NCI-H146 treated with DMSO at 0.1 percent for 48 hours (cell line): ENCODE measurements around the gene GOLGA7B.
"Not testable (repeated sequence)": the region's sequence is repeated elsewhere in the genome, so short reads cannot be mapped to it uniquely, and the experiment has no call there.

ENCODE experiments used
- DNase-seq: peaks from one replicate; lab custom pipeline; 2025; ENCODE audit not compliant: unreplicated experiment; lab: John Stamatoyannopoulos, UW

GOLGA7B gene

DNA sequence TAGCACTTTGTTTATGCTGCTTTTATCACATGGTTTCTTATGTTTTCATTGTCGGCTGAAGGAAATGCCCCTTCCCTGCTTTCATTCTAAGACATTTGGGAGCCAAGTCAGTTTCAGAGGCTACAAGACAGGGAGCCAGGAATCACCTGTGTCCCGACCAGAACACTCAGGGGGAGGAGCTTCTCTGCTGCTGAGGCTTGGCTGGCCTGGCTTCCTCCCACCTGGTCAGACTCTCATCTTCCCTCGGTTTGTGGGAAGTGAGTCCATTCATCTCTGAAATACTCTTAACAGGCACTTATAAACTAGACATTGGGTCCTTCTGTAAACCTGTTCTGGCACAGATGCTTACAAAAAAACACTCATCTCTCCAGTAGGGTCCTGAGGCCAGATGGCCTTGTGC lies 19.6 kb upstream of the GOLGA7B start:
- no peak for DNase-seq

DNA sequence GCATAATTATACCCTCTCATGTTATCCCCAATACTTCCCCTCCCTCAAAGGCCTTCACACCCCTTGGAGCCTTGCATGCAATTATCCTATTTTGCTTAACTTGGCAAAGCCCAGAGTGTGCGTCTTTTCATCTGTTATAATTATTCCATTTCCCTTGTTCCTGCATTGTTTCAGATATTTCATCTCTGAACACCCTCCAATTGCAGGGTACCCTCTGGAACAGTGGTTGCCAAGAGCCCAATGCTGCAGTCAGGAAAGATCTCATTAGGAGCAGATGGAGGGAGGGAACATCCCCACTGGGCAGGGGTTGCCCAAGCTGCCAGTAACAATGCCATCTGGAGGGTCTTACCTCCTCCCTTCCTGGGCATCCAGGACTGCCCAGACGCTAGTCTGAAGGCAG lies 18.4 kb upstream of the GOLGA7B start:
- DNase-seq, result no peak

DNA sequence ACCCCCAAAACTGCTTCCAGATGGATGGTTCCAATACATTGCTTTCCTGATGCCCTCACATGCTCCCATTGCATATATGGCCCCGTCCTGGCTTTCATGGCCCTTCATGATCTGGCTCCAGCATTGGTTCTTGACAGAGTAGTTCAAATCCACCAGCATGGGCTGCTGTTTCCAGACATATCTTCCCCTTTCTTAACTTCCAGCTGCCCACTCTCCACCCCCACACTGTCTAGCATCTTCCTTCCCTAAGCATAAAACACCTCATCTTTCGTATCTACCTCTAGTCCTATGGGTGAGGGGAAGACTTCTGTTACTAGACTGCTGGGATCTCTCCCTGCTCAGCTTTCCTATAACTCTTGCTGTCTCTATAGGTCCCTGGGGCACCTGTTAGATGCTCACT lies 13.2 kb upstream of the GOLGA7B start:
- DNase-seq, result no peak

DNA sequence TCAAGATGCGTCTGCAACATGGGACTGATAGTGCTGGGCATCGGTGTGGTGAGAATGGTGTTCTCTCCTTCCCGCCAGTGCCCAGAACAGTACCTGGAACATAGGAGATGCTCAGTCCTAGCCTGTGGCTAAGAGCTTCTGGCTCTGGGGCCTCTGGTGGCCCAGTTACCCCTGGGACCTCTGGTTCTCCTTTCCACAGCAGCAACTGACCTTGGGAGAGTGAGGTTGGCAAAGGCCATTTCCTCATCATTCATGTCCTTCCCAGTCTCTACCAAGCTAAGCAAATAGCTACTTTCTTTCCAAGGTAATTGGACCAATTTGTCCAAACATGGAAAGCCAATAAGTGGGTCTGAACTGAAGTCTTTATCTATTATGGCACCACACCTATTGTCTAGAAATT lies 11.6 kb upstream of the GOLGA7B start:
- no peak for DNase-seq

DNA sequence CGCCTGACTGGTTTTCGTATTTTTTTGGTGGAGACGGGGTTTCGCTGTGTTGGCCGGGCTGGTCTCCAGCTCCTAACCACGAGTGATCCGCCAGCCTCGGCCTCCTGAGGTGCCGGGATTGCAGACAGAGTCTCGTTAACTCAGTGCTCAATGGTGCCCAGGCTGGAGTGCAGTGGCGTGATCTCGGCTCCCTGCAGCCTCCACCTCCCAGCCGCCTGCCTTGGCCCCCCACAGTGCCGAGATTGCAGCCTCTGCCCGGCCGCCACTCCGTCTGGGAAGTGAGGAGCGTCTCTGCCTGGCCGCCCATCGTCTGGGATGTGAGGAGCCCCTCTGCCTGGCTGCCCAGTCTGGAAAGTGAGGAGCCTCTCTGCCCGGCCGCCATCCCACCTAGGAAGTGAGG lies 8.5 kb upstream of the GOLGA7B start:
- DNase-seq, result not testable (repeated sequence)

DNA sequence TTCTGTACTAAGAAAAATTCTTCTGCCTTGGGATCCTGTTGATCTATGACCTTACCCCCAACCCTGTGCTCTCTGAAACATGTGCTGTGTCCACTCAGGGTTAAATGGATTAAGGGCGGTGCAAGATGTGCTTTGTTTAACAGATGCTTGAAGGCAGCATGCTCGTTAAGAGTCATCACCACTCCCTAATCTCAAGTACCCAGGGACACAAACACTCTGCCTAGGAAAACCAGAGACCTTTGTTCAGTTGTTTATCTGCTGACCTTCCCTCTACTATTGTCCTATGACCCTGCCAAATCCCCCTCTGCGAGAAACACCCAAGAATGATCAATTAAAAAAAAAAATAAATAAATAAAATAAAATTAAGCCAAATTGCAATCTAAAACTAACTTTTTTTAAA lies 7.5 kb upstream of the GOLGA7B start:
- DNase-seq, result not testable (repeated sequence)

DNA sequence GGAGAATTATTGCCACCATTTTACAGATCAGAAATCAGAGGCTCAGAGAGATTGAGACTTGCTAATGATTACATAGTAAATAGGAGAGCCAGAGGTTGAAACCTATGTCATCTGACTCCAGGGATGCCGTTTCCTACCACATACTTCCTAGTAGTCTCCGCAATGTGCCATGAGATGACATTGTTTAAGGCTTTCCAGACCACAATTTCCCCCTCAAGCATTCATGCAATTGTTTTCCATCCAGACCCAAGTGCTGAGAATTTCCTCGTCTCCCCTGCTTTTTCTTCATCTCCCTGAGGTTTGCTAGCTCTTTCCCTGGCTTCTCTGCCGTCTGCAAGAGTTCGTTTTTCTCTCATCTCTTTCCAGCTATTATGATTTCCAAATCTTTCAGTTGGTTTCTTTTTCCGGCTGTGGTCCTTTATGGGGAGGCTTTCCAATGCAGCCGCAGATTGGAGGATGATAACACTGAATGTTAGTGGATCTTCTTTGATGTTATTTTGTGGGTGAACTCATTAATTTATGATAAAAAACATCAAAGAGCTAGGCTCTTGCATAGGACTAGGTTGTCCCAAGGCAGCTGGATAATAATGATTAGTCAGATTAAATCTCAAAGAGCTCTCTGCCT lies 6.9 kb upstream of the GOLGA7B start:
- no peak for DNase-seq

DNA sequence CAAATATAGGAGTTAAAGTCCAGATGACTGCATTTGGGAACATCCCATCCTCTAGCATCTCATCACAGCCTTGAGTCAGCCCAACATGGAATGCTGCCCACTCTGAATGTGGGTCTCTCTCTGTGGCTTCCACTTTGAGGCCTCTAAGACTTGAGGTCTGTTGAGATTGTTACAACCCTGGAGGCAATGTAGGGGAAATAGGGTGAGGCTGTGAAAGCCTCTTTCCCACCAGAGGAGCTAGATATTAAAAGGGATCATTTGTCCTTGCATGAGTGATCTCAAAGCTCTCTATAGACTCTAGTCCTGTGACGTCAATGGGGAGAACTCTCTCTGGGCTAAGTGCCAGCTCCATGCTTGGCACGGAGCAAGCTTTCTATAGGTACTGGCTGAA lies 6.4 kb upstream of the GOLGA7B start:
- DNase-seq, result no peak

DNA sequence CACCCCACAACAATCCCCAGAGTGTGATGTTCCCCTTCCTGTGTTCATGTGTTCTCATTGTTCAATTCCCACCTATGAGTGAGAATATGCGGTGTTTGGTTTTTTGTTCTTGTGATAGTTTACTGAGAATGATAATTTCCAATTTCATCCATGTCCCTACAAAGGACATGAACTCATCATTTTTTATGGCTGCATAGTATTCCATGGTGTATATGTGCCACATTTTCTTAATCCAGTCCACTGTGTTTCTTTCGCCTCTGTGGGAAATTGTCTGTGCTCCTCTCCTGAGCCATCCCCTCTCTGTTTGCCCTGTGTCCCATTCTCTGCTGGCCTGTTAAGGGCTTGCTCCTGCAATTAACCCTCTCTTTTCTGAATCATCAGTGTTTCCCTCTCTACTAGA lies 5.7 kb upstream of the GOLGA7B start:
- DNase-seq, result not testable (repeated sequence)

DNA sequence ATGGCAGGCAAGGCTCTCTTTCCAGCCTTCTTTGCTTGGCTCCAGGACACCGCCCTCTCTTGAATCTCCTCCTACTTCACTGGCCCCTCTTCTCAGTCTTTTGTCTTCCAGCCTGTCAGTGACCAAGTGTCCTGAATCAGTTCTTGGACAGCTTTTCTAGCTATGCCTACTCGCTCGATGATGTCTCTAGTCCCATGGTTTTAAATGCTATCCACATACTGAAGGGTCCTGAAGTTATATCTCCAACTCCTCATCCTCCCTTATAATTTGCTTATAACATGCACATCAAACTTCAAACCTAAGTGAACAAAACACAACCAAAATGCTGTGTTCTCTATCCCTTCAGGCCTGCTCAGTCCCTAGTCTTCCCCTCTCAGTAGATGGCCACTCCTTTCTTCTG lies 5.0 kb upstream of the GOLGA7B start:
- no peak for DNase-seq

DNA sequence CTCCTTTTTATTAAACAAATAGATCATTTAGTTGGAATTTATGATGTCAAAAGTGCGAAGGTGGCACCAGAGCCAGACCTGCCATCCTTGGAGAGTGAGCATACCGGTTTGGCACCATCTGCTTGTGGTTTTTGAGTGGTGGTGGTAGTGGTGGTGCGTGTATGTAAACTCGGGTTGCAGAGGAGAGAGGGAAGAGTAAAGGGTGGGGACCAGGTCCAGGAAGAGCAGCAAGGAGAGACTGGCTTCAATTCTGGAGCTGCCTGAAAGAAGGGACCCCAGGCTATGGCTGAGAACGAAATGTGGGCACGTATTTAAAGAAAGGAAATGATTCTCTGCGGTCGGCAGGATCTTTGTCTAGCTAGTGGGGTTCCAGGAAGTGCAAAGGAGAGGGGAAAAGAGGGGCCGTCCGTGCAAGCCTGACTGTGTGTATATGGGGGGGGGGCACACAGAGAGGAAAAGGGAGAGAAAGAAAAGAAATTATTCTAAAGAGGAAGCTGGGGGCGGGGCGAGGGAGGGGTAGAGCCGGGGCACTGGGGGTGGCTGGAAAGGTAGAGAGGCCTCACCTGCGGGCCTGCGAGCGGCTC lies 448 bp upstream of the GOLGA7B start:
- peak; percentile 79 for DNase-seq

DNA sequence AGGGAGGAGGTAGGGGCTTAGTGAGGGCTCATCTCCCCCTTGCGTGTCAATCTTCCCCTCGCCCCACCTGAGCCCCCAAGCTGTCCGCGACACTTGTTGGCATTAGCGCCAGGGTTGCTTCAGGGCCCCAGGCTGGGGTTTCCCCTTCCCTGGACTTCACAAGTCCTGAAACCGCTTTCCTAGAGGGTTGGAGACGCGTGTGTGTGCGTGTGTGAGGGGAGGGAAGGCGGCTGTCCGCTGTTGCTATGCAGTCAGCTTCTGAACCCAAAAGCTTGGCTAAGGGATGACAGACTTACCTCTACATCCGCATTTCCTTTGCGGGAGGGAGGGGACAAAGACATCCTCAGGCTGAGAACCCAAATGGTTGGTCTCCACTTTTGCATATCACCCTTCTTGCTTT lies 803 bp downstream of the GOLGA7B start:
- DNase-seq, result peak; percentile 12

DNA sequence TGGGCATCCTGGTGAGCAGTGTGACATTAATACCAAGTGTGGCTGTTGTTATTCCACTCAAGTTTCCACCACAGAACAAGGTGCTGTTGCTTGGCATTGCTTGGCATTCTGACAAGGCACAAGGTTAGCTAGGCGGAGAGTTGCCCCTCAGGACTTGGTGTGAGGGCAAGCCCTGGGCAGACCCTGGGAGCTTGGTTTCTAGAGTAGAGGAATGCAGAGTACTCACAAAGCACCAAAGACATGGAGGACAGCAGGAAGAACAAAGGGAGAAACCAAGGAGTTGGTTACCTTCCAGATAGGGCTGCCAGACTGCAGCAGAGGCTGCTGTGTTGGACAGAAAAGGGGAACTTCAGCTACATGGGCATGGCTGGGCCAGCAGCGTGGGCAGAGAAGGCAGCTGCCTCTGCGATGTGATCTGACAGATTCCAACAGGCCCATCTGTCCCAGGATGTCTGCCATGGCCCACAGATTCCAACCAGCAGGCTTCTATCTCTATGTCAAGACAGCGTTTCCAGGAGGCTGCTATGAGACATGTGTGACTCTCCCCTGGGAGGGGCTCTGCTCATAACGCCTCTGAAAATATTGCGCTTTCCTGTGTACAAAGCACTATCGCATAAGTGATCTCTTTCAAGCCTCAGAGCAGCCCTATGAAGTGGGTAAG lies 1.8 kb downstream of the GOLGA7B start:
- no peak for DNase-seq

DNA sequence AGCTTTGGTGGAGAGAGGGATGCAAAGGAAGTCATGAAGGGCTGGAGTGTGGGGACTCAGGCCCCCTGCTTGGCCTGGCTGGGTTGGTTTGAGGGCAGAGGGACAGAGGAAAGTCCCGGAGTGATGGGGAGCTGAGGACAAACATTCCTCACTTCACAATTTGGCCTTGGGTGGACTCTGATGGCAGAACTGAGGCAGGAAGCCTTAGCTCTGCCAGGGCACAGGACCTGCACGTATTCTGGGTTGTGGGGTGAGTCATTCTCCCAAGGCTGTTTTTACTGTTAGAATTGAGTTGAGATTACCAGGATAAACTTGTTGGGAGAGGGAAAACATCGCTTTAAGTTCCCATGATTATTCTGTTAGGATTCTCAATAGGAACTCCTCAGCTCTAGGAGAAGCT lies 2.6 kb downstream of the GOLGA7B start:
- no peak for DNase-seq

DNA sequence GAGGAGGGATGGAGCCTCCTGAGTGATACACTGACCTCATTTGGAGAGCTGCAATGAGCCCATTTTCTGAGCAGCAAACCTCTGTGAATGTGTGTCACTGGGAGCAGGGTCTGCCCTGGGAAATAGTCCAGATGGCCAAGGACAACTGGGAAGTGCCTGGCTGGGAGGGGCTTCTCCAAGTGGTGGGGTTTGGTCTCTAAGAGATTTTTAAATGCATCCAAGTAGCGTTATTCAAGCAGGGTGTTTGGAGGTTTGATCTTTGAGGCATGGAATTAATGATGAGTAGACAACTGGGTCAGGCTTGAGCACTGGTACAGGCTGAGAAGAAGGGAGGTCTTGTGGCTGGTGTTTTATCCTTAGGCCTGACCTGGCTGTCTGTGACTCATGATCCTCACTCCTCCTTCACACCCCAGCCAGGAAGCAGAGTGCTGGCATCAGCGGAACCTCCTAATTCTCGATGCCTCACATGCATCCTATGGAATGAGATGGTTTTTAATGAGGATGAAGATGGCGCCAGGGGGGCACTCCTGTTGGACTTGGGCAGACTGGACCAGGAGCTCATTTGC lies 3.3 kb downstream of the GOLGA7B start:
- no peak for DNase-seq

DNA sequence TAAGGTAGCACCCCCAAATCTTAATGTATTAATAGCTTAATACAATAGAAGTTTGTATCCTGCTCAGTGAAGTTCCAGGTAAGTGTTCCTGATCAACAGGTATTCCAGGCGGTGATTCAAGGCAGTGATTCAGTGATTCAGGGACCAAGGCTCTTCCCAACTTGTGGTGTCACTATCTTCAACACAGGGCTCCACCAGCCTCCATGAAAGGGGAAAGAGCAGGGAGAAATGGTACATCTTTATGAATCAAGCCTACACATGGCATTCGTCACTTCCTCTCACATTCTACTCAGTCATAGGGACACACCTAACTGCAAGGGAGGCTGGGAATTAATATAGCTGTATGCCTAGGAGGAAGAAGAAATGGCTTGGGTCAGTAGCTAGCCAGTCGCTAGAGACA lies 5.1 kb downstream of the GOLGA7B start:
- no peak for DNase-seq

DNA sequence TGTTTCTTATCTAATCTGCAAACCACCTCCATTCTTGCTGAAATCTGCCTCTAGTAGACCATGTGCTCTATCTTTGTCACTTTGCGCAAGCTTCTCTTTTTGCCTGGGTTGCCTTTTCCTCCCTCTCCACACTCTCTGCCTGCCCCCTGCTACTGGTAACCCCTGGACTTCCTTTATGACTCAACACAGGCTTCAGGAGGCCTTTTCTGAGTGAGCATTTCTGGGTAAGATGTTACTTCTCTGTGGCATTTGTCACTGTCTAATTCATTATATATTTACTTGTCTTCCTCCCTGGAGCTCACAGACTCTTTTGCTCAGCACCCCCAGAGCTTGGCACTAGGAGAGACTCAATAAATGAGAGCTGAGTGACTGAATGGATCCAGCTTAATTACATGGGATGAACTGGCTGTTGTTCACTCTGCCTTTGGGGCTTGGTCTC lies 8.4 kb downstream of the GOLGA7B start:
- DNase-seq, result no peak

DNA sequence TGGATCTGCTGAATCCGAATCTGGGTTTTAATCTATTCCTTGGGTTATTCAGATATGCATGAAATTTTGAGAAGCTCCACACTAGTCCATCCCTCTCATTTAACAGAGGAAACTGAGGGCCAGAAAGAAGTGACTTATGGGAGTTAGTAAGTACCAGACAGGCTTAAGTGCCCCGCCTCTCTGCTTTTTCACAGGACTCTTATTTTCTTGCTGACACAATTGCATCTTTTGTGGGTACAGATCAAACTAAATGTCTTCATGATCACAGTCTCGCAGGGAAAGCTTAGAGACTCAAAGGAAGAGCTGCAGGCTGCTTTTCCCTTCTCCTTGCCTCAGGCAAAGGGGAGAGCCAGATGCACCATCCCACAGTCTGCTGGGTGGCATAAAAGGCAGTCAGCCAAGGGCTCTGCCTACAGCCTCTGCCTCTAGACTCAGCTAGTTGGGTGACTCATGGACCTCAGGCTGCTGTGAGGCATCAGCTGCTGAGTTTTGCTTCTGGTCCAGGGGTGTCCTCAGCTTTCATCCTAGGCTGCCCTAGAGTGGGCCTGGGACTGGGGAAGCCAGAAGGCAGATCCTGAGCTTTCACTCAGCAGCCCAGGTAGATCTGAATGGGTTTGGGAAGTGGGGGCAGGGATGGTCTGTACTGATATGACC lies 11.6 kb downstream of the GOLGA7B start:
- no peak for DNase-seq

DNA sequence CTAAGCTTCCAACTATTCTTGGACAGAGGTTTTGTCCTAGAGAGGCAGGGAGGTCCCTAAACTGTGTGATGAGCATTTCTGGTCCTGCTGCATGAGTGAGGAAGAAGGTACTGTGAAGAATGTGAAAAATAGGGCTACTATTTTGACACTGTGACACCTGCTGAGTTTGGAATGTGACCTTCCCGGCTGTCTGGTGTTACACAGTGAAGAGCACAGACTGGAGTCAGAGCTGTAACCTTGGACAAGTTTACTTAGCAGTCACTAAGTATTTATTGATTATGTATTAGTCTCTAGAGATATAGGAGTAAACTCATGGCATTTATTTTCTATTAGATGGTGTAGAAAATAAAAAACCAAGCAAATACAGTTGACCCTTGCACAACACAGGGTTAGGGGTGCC lies 12.3 kb downstream of the GOLGA7B start:
- DNase-seq, result no peak

DNA sequence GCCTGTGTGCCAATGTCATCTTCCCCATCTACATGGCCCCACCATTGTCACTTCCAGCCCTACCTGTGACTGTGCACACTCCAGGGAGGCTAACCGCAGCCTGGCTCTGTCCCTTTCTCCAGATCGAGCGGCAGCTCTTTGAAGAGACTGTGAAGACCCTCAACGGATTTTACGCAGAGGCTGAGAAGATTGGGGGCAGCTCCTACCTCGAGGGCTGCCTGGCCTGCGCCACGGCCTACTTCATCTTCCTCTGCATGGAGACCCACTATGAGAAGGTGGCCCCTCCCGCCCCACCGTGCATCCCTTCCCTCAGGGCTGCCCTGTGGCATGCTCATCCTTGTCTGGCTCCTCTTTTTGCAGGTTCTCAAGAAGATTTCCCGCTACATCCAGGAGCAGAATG lies 14.2 kb downstream of the GOLGA7B start:
- DNase-seq, result no peak

DNA sequence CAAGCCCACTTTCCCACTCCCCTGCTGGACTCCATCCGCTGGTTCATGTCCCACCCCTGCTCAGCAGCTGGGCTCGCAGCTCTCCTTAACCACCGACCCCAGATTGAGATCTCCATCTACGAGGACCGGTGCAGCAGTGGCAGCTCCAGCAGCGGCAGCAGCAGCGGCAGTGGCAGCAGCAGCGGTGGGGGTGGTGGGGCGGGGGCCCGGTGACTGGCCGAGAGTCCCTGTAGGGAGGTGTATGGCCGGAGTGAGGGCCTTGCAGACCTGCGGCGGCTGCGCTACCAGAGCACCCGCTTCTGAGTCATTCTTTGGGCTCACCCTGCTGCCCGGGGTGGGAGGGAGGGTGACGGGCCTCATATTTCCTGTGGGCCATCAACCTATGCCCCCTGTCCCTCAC lies 15.8 kb downstream of the GOLGA7B start:
- DNase-seq, result no peak
